NB4 (cell line): ENCODE data around the gene IDI1.
"Not testable (repeated sequence)": the region's sequence is repeated elsewhere in the genome, so short reads cannot be mapped to it uniquely, and the experiment has no call there.

Experiments used
- DNase-seq: peaks from one replicate; pipeline ENCODE4 v3.0.0; 2010; ENCODE audit warnings: low read depth
- H3K4me3 ChIP-seq: one replicate; pipeline ENCODE4 v1.5.1; 2011; ENCODE audit warnings: mild to moderate bottlenecking, low read depth, low read length, moderate library complexity
- CTCF ChIP-seq: IDR thresholded peaks from one replicate; pipeline ENCODE4 v1.5.1; 2012; ENCODE audit warnings: low read depth, low read length
- MAX ChIP-seq: IDR thresholded peaks from 2 replicates; pipeline ENCODE4 v1.6.1; 2011; ENCODE audit warnings: low read depth, low read length
- MYC ChIP-seq: IDR thresholded peaks from 2 replicates; pipeline ENCODE4 v1.6.1; 2011; ENCODE audit warnings: low read depth, low read length
- POLR2A ChIP-seq: IDR thresholded peaks from 2 replicates; pipeline ENCODE4 v1.6.1; 2011; ENCODE audit warnings: mild to moderate bottlenecking; ENCODE audit not compliant: insufficient read length; ENCODE audit errors: extremely low read depth

IDI1 gene

GRCh38 chr10:1041514-1041913 lies 7.4 kb downstream of the IDI1 start:
- TF ChIP-seq CTCF (no peak), POLR2A (no peak), MAX (no peak), MYC (no peak)
- H3K4me3 ChIP-seq = no peak overlapping the region
- DNase-seq = no peak

GRCh38 chr10:1040133-1040532 lies 8.8 kb downstream of the IDI1 start:
- no peak overlapping the region for H3K4me3 ChIP-seq
- no peak for DNase-seq
- no peak for TF ChIP-seq MAX
- TF ChIP-seq MYC = no peak
- TF ChIP-seq POLR2A = no peak
- TF ChIP-seq CTCF = no peak

- not testable (repeated sequence) for H3K4me3 ChIP-seq, DNase-seq
Observed at GRCh38 chr10:1038769-1039168, 10.2 kb downstream of the IDI1 start.

- no peak overlapping the region for H3K4me3 ChIP-seq
- DNase-seq = no peak
- TF ChIP-seq MYC (no peak), POLR2A (no peak), CTCF (no peak)
Observed at GRCh38 chr10:1037098-1037497, 11.8 kb downstream of the IDI1 start.

GRCh38 chr10:1036341-1036791 lies 12.6 kb downstream of the IDI1 start:
- H3K4me3 ChIP-seq = no peak overlapping the region
- TF ChIP-seq MAX (no peak), CTCF (no peak)
- DNase-seq = no peak

- TF ChIP-seq MYC (no peak), CTCF (no peak), POLR2A (no peak), MAX (no peak)
- no peak overlapping the region for H3K4me3 ChIP-seq
- no peak for DNase-seq
Observed at GRCh38 chr10:1035201-1035600, 13.7 kb downstream of the IDI1 start.

- DNase-seq = no peak
- no peak for TF ChIP-seq CTCF
- TF ChIP-seq MYC = no peak
- no peak for TF ChIP-seq MAX
- no peak for TF ChIP-seq POLR2A
- H3K4me3 ChIP-seq = no peak overlapping the region
Observed at GRCh38 chr10:1034758-1035157, 14.2 kb downstream of the IDI1 start.
